Astrocyte (in vitro differentiated cells and primary cell): ENCODE measurements around the gene AP1G2. TPM values are rescaled to one million over a fixed set of nuclear protein-coding genes. Genes with fewer than 3 reads are reported as not detected.

Experiments
- DNase-seq: peaks from one replicate; pipeline ENCODE4 v3.0.0-alpha.2; 2010; ENCODE audit warnings: low read depth
- FAIRE-seq: peaks from 2 replicates; lab custom pipeline; 2011; peaks lifted over from hg19 to GRCh38; lab: Jason Lieb, UNC
- H2AFZ ChIP-seq: 2 replicates; pipeline ENCODE4 v1.6.0; 2012; ENCODE audit warnings: low read depth, low read length, inconsistent platforms
- H3K27ac ChIP-seq: 2 replicates; pipeline ENCODE4 v1.5.1; 2011; ENCODE audit warnings: low read depth, low read length, inconsistent platforms
- H3K27me3 ChIP-seq: 2 replicates; pipeline ENCODE4 v1.6.0; 2011; ENCODE audit warnings: low read length, inconsistent platforms; ENCODE audit not compliant: insufficient read depth
- H3K36me3 ChIP-seq: 2 replicates; pipeline ENCODE4 v1.5.1; 2011; ENCODE audit warnings: low read length, inconsistent platforms; ENCODE audit not compliant: insufficient read depth
- H3K4me1 ChIP-seq: 2 replicates; pipeline ENCODE4 v1.5.1; 2011; ENCODE audit warnings: low read length, inconsistent platforms; ENCODE audit not compliant: insufficient read depth
- H3K4me2 ChIP-seq: 2 replicates; pipeline ENCODE4 v1.6.0; 2012; ENCODE audit warnings: low read length, inconsistent platforms
- H3K4me3 ChIP-seq: 2 replicates; pipeline ENCODE4 v1.5.1; 2011; ENCODE audit warnings: low read depth, mild to moderate bottlenecking, low read length, inconsistent platforms; ENCODE audit not compliant: insufficient read depth
- H3K79me2 ChIP-seq: 2 replicates; pipeline ENCODE4 v1.6.0; 2012; ENCODE audit warnings: mild to moderate bottlenecking, low read length, inconsistent platforms; ENCODE audit not compliant: insufficient read depth
- H3K9ac ChIP-seq: 2 replicates; pipeline ENCODE4 v1.6.0; 2012; ENCODE audit warnings: mild to moderate bottlenecking, low read length, inconsistent platforms
- H3K9me3 ChIP-seq: 2 replicates; pipeline ENCODE4 v1.5.1; 2012; ENCODE audit warnings: low read depth, mild to moderate bottlenecking, low read length, inconsistent platforms; ENCODE audit not compliant: insufficient read depth
- H4K20me1 ChIP-seq: 2 replicates; pipeline ENCODE4 v1.6.0; 2012; ENCODE audit warnings: low read length, inconsistent platforms; ENCODE audit not compliant: insufficient read depth
- H3K27ac Mint-ChIP-seq: one replicate; pipeline ENCODE4 v1.8.0; 2021; ENCODE audit warnings: mild to moderate bottlenecking, mixed read lengths; ENCODE audit not compliant: unreplicated experiment
- H3K27me3 Mint-ChIP-seq: one replicate; pipeline ENCODE4 v1.8.0; 2021; ENCODE audit warnings: low read depth, mixed read lengths; ENCODE audit not compliant: unreplicated experiment
- H3K36me3 Mint-ChIP-seq: one replicate; pipeline ENCODE4 v1.8.0; 2021; ENCODE audit warnings: low read depth, mixed read lengths; ENCODE audit not compliant: unreplicated experiment
- H3K4me1 Mint-ChIP-seq: one replicate; pipeline ENCODE4 v1.8.0; 2021; ENCODE audit warnings: low read depth, mixed read lengths; ENCODE audit not compliant: unreplicated experiment
- H3K4me3 Mint-ChIP-seq: one replicate; pipeline ENCODE4 v1.8.0; 2021; ENCODE audit warnings: mild to moderate bottlenecking, moderate library complexity, mixed read lengths; ENCODE audit not compliant: unreplicated experiment
- H3K9me3 Mint-ChIP-seq: one replicate; pipeline ENCODE4 v1.8.0; 2021; ENCODE audit warnings: mild to moderate bottlenecking, mixed read lengths; ENCODE audit not compliant: unreplicated experiment
- CTCF ChIP-seq: IDR thresholded peaks from 2 replicates; pipeline ENCODE4 v1.5.1; 2011; ENCODE audit warnings: low read depth, mild to moderate bottlenecking, inconsistent platforms, low read length, moderate library complexity; ENCODE audit not compliant: insufficient read depth
- EZH2 ChIP-seq: IDR thresholded peaks from 2 replicates; pipeline ENCODE4 v1.6.1; 2012; ENCODE audit warnings: mild to moderate bottlenecking, low read length, inconsistent platforms; ENCODE audit not compliant: insufficient read depth
- total RNA-seq: library from RNA; stranded (reverse); gene quantifications from 2 replicates; pipeline ENCODE4 v1.2.1, GENCODE V29; 2021

Gene AP1G2
- total RNA-seq, 1 donor from 2014 or later = 80.9 TPM

GRCh38 chr14:23572836-23573235 lies 5.2 kb upstream of the AP1G2 start:
- no peak overlapping the region for H2AFZ ChIP-seq
- H3K9me3 ChIP-seq = no peaks in the 10 kb centered on the region
- H3K4me1 ChIP-seq = peaks cover under 1% of the 10 kb centered on the region
- Mint-ChIP-seq H3K27ac (no peak overlapping the region), H3K36me3 (no peaks in the 10 kb centered on the region), H3K4me1 (peaks cover 13% of the 10 kb centered on the region), H3K4me3 (no peak overlapping the region), H3K27me3 (peaks cover 26% of the 10 kb centered on the region), H3K9me3 (peaks cover 7% of the 10 kb centered on the region)
- H3K36me3 ChIP-seq = no peaks in the 10 kb centered on the region
- H3K4me2 ChIP-seq = no peak overlapping the region
- no peak overlapping the region for H3K9ac ChIP-seq
- TF ChIP-seq CTCF (no peak), EZH2 (no peak)
- no peaks in the 10 kb centered on the region for H3K79me2 ChIP-seq
- no peaks in the 10 kb centered on the region for H4K20me1 ChIP-seq
- no peak for FAIRE-seq
- H3K4me3 ChIP-seq = no peak overlapping the region
- H3K27me3 ChIP-seq = peaks cover 33% of the 10 kb centered on the region
- no peak overlapping the region for H3K27ac ChIP-seq
- no peak for DNase-seq

DNA sequence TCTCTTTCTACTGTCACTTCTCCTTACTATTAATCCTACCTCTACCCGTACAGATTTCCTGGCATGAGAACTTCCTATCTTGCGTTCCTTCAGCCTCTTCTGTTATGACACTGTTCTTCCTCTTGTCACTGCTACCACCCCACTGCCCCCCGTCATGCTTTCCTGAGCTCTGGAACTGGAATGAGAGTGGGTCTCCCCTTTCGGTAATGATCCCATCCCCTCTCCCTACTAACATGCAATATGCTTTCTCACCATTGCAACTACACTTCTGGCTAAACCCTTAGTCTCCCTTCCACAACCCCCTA lies 4.9 kb upstream of the AP1G2 start:
- Mint-ChIP-seq H3K27me3 (peaks cover 26% of the 10 kb centered on the region), H3K9me3 (peaks cover 7% of the 10 kb centered on the region), H3K27ac (no peak overlapping the region), H3K4me1 (peaks cover 13% of the 10 kb centered on the region), H3K36me3 (no peaks in the 10 kb centered on the region), H3K4me3 (no peak overlapping the region)
- Histone ChIP-seq H3K27ac (no peak overlapping the region), H3K79me2 (no peaks in the 10 kb centered on the region), H4K20me1 (no peaks in the 10 kb centered on the region), H3K36me3 (no peaks in the 10 kb centered on the region), H3K9me3 (no peaks in the 10 kb centered on the region), H3K27me3 (peaks cover 30% of the 10 kb centered on the region), H3K4me1 (peaks cover 4% of the 10 kb centered on the region), H3K9ac (no peak overlapping the region), H3K4me2 (no peak overlapping the region), H3K4me3 (no peak overlapping the region), H2AFZ (no peak overlapping the region)
- DNase-seq (no peak), FAIRE-seq (no peak)
- TF ChIP-seq EZH2 (no peak), CTCF (no peak)

DNA sequence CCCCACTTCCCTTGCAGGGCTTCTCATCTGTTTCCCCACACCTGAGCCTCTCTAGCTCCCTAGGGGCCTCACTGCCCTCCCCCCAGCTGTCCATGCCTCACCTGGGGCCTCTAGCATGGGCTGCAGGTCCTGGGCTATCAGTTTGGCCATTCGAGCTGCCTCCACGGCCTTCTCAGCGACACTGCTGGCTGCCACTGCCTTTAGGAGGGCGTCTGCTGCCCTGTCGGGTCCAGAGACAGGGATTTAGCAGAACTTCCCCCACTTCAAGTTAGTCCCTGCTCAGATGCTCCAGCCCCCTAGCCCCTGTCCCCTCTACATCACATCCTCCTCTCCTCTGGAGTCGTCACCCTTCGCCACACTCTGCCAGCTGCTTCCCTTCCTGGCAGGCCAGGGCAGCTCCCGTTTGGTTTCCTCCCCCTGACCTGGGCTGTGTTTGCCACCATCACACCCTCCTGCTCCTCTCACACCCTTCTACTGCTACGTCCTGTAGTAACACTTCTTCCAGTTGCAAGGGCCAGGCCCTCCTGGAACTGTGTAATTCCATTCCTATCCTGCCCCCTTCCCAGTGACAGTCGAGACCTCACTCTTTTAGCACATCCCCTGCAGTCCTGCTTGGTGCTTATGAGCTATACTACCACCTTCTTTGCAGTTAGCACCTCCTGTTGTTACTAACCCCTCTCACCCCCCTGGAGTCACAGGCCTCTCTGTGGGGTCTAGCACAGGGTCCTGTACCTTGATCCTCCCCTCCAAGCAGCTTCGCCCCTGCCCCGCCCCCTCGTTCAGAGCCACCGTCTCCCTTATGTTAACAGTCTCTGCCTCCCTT lies 4.3 kb upstream of the AP1G2 start:
- H3K4me1 Mint-ChIP-seq = peaks cover 13% of the 10 kb centered on the region
- H3K27ac Mint-ChIP-seq = no peak overlapping the region
- H3K9me3 ChIP-seq = no peaks in the 10 kb centered on the region
- H3K27ac ChIP-seq = no peak overlapping the region
- no peaks in the 10 kb centered on the region for H3K36me3 Mint-ChIP-seq
- no peak overlapping the region for H2AFZ ChIP-seq
- H3K27me3 ChIP-seq = peaks cover 30% of the 10 kb centered on the region
- H3K4me3 Mint-ChIP-seq = no peak overlapping the region
- H3K9me3 Mint-ChIP-seq = peaks cover 7% of the 10 kb centered on the region
- H3K36me3 ChIP-seq = no peaks in the 10 kb centered on the region
- H4K20me1 ChIP-seq = no peaks in the 10 kb centered on the region
- no peaks in the 10 kb centered on the region for H3K79me2 ChIP-seq
- H3K9ac ChIP-seq = no peak overlapping the region
- H3K4me1 ChIP-seq = peaks cover 6% of the 10 kb centered on the region
- TF ChIP-seq EZH2 = no peak
- DNase-seq (no peak), FAIRE-seq (no peak)
- no peak overlapping the region for H3K4me3 ChIP-seq
- H3K4me2 ChIP-seq = no peak overlapping the region
- peaks cover 25% of the 10 kb centered on the region for H3K27me3 Mint-ChIP-seq
